IMR-90 (cell line): ENCODE results near the gene EFHC2. TPM values are rescaled to one million over a fixed set of nuclear protein-coding genes. Genes with fewer than 3 reads are reported as not detected.

ENCODE experiments used
- ATAC-seq: fragments of 200-7000 bp; cut with Tn5 transposase; 2 replicates; pipeline ENCODE4 v1.9.1; 2020; ENCODE audit warnings: low read depth, mild to moderate bottlenecking, moderate library complexity
- BruUV-seq: library from RNA; stranded (reverse); fragments of 400-500 nt; replicated peaks from 2 replicates; lab custom pipeline; 2021; lab: Mats Ljungman, UMichigan
- CTCF ChIA-PET: fragments of 300-600 bp; formaldehyde crosslinking; extraction: SDS; loops from one replicate; lab custom pipeline; 2021; ENCODE audit warnings: antibody characterized with exemption; lab: Yijun Ruan, JAX
- POLR2A ChIA-PET: fragments of 300-600 bp; sonication (Branson Sonifier 250); formaldehyde crosslinking; loops from one replicate; lab custom pipeline; 2022; ENCODE audit warnings: antibody characterized with exemption; ENCODE audit not compliant: unreplicated experiment; lab: Charles Lee
- DNase-seq: peaks from one replicate; pipeline ENCODE4 v3.0.0; 2013
- H2AFZ ChIP-seq: replicated peaks from 2 replicates; pipeline ENCODE3; 2013; ENCODE audit warnings: low read length, mild to moderate bottlenecking; ENCODE audit not compliant: poor library complexity
- H2AK5ac ChIP-seq: 2 replicates; pipeline ENCODE4 v1.6.1; 2013; ENCODE audit warnings: low read depth, low read length, inconsistent platforms
- H2AK9ac ChIP-seq: replicated peaks from 2 replicates; pipeline ENCODE3; 2013; ENCODE audit warnings: mild to moderate bottlenecking, low read depth, low read length, moderate library complexity; ENCODE audit not compliant: poor library complexity
- H2BK120ac ChIP-seq: 2 replicates; pipeline ENCODE4 v1.6.1; 2013; ENCODE audit warnings: low read depth, low read length, inconsistent platforms
- H2BK15ac ChIP-seq: 3 replicates; pipeline ENCODE4 v1.6.1; 2013; ENCODE audit warnings: low read depth, low read length, inconsistent platforms
- H2BK20ac ChIP-seq: 2 replicates; pipeline ENCODE4 v1.6.1; 2013; ENCODE audit warnings: low read depth, mild to moderate bottlenecking, inconsistent platforms, low read length, moderate library complexity
- H2BK5ac ChIP-seq: 2 replicates; pipeline ENCODE4 v1.6.1; 2013; ENCODE audit warnings: mild to moderate bottlenecking, low read depth, low read length, inconsistent platforms; ENCODE audit not compliant: poor library complexity, severe bottlenecking
- H3K14ac ChIP-seq: replicated peaks from 2 replicates; pipeline ENCODE4 v1.6.1; 2013; ENCODE audit warnings: low read depth, low read length, inconsistent platforms
- H3K18ac ChIP-seq: 2 replicates; pipeline ENCODE4 v1.6.1; 2013; ENCODE audit warnings: low read depth, low read length, control low read depth
- H3K23ac ChIP-seq: 2 replicates; pipeline ENCODE4 v1.6.1; 2013; ENCODE audit warnings: low read depth, low read length, inconsistent platforms
- H3K27ac ChIP-seq: 2 replicates; pipeline ENCODE4 v1.5.1; 2013; ENCODE audit warnings: mild to moderate bottlenecking, control low read depth, low read length; ENCODE audit not compliant: insufficient read depth
- H3K27me3 ChIP-seq: 2 replicates; pipeline ENCODE4 v1.6.1; 2013; ENCODE audit warnings: low read length; ENCODE audit not compliant: control insufficient read depth, insufficient read depth
- H3K36me3 ChIP-seq: 2 replicates; pipeline ENCODE4 v1.6.1; 2013; ENCODE audit warnings: low read length, mixed read lengths; ENCODE audit not compliant: control insufficient read depth, insufficient read depth
- H3K4ac ChIP-seq: 2 replicates; pipeline ENCODE4 v1.6.1; 2013; ENCODE audit warnings: low read depth, low read length, inconsistent platforms
- H3K4me1 ChIP-seq: 2 replicates; pipeline ENCODE4 v1.6.1; 2013; ENCODE audit warnings: low read length, mixed read lengths; ENCODE audit not compliant: control insufficient read depth, insufficient read depth
- H3K4me2 ChIP-seq: 2 replicates; pipeline ENCODE4 v1.6.1; 2013; ENCODE audit warnings: low read depth, mild to moderate bottlenecking, control low read depth, low read length, moderate library complexity
- H3K4me3 ChIP-seq: 2 replicates; pipeline ENCODE4 v1.5.1; 2013; ENCODE audit warnings: low read depth, mild to moderate bottlenecking, control low read depth, low read length, moderate library complexity; ENCODE audit not compliant: insufficient read depth
- H3K56ac ChIP-seq: 2 replicates; pipeline ENCODE4 v1.6.1; 2013; ENCODE audit warnings: low read length, inconsistent platforms; ENCODE audit not compliant: insufficient read depth; ENCODE audit errors: extremely low read depth
- H3K79me1 ChIP-seq, 2 experiments: 2 replicates each; pipeline ENCODE4 v1.6.1; 2013; ENCODE audit warnings: low read length in 2 of 2, inconsistent platforms in 1 of 2, low read depth in 1 of 2
- H3K9ac ChIP-seq: 2 replicates; pipeline ENCODE4 v1.6.1; 2013; ENCODE audit warnings: low read depth, low read length, control low read depth
- H3K9me1 ChIP-seq: 2 replicates; pipeline ENCODE4 v1.6.1; 2013; ENCODE audit warnings: low read length, inconsistent platforms; ENCODE audit not compliant: insufficient read depth
- H3K9me3 ChIP-seq: 2 replicates; pipeline ENCODE4 v1.6.1; 2013; ENCODE audit warnings: low read length; ENCODE audit not compliant: control insufficient read depth, insufficient read depth
- H4K20me1 ChIP-seq: 2 replicates; pipeline ENCODE4 v1.6.1; 2013; ENCODE audit warnings: low read length, inconsistent platforms; ENCODE audit not compliant: insufficient read depth
- H4K5ac ChIP-seq: 2 replicates; pipeline ENCODE4 v1.6.1; 2013; ENCODE audit warnings: mild to moderate bottlenecking, low read depth, low read length, control low read depth
- H4K8ac ChIP-seq, 2 experiments: 2 replicates each; pipeline ENCODE4 v1.6.1; 2013; ENCODE audit warnings: low read depth in 2 of 2, low read length in 2 of 2, control low read depth in 1 of 2, inconsistent platforms in 1 of 2
- H4K91ac ChIP-seq: 2 replicates; pipeline ENCODE4 v1.6.1; 2013; ENCODE audit warnings: low read depth, low read length, inconsistent platforms; ENCODE audit not compliant: insufficient read depth
- BHLHE40 ChIP-seq: fragments of 150-350 bp; IDR thresholded peaks from 2 replicates; pipeline ENCODE4 v1.6.1; 2016; ENCODE audit warnings: mild to moderate bottlenecking, low read depth, low read length
- CEBPB ChIP-seq: IDR thresholded peaks from 2 replicates; pipeline ENCODE4 v1.6.1; 2012; ENCODE audit warnings: low read depth, low read length, improper control_type of control experiment
- CHD1 ChIP-seq: IDR thresholded peaks from 2 replicates; pipeline ENCODE4 v1.6.1; 2012; ENCODE audit warnings: low read depth, low read length, improper control_type of control experiment
- FOS ChIP-seq: fragments of 150-350 bp; IDR thresholded peaks from 2 replicates; pipeline ENCODE4 v1.6.1; 2016; ENCODE audit warnings: low read depth, low read length
- MAFK ChIP-seq: IDR thresholded peaks from 2 replicates; pipeline ENCODE4 v1.6.1; 2012; ENCODE audit warnings: low read depth, low read length, improper control_type of control experiment
- MAZ ChIP-seq: IDR thresholded peaks from 2 replicates; pipeline ENCODE4 v1.6.1; 2012; ENCODE audit warnings: low read depth, mild to moderate bottlenecking, low read length, improper control_type of control experiment, moderate library complexity, borderline replicate concordance
- POLR2A ChIP-seq: IDR thresholded peaks from 2 replicates; pipeline ENCODE4 v1.6.1; 2012; ENCODE audit warnings: mild to moderate bottlenecking, low read depth, low read length
- RAD21 ChIP-seq: IDR thresholded peaks from 2 replicates; pipeline ENCODE4 v1.6.1; 2012; ENCODE audit warnings: low read length, improper control_type of control experiment
- RCOR1 ChIP-seq: IDR thresholded peaks from 2 replicates; pipeline ENCODE4 v1.6.1; 2012; ENCODE audit warnings: mild to moderate bottlenecking, low read length, improper control_type of control experiment; ENCODE audit not compliant: insufficient replicate concordance
- RFX5 ChIP-seq: IDR thresholded peaks from 2 replicates; pipeline ENCODE4 v1.8.0; 2012; ENCODE audit warnings: low read depth, mild to moderate bottlenecking, low read length, moderate library complexity
- WGBS, 2 experiments: methylation state at CpG; one replicate each; pipeline versions ENCODE4 v1.1.5 to v1.1.7; 2013; ENCODE audit warnings: missing lambda C conversion rate in 2 of 2; ENCODE audit not compliant: insufficient read length in 1 of 2; ENCODE audit errors: extremely low coverage in 2 of 2; 5-methylcytosine and 5-hydroxymethylcytosine counted together
- dilution Hi-C: fragments of 300-500 bp; cut with HindIII; formaldehyde crosslinking; loops from one replicate; pipeline ENCODE4 v1.14.3; 2018; ENCODE audit warnings: low sequenced_read_pairs; ENCODE audit not compliant: unreplicated experiment
- in situ Hi-C: fragments of 300-500 bp; cut with MboI; formaldehyde crosslinking; loops from 3 replicates; pipeline ENCODE4 v1.14.3; 2019; ENCODE audit warnings: low sequenced_read_pairs, inconsistent platforms, mixed read lengths
- intact Hi-C: fragments of 100-400 bp; cut with micrococcal nuclease; formaldehyde crosslinking; loops from 2 replicates; pipeline ENCODE4 v1.10.0; 2022
- polyA plus RNA-seq, 3 experiments: library from polyadenylated mRNA; depleted of rRNA; stranded (reverse); fragments of >200 nt; gene quantifications; 2 replicates each; pipeline ENCODE4 v1.2.3, GENCODE V29; 2012; ENCODE audit warnings: low replicate concordance in 1 of 3
- total RNA-seq: library from RNA; depleted of rRNA; stranded (reverse); fragments of >200 nt; gene quantifications from 2 replicates; pipeline ENCODE4 v1.2.3, GENCODE V29; 2012
- TF ChIP-seq, protein P1 (sequence below): fragments of 150-350 bp; IDR thresholded peaks from 2 replicates; pipeline ENCODE4 v1.6.1; 2017; ENCODE audit warnings: mild to moderate bottlenecking, antibody characterized with exemption, low read length, low read depth
- TF ChIP-seq, protein P2 (sequence below): fragments of 150-350 bp; IDR thresholded peaks from 2 replicates; pipeline ENCODE4 v1.6.1; 2016; ENCODE audit warnings: low read depth, mild to moderate bottlenecking, low read length, moderate library complexity, borderline replicate concordance

Gene EFHC2
- total and polyA plus RNA-seq, 2 of the 4 experiments (the other 2 are of a cell fraction): 0.18 to 0.24 TPM

DNA sequence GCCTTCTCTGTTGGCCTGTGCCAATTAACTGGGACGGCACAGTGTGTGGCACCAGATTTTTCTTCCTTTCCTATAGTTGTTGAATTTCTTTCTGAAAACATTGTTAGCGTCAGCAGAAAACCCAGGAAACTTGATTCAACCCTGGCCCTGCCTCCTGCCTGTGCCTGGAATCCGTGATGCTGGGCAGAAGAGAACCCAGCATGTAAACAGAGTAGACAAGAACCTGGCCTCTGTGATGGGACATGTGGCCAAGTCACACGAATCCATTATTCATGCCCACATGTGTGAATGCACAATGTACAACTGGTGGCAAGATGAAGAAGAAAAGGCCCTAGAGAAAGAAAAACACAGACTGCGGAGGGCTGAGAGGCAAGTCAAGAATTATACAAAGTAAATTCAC is 111.4 kb downstream of the EFHC2 start:
- Histone ChIP-seq H3K36me3 (no peaks in the 10 kb centered on the region), H3K9me1 (no peaks in the 10 kb centered on the region), H2AK5ac (no peak overlapping the region), H3K9ac (no peak overlapping the region), H3K18ac (no peak overlapping the region), H3K4me3 (no peak overlapping the region), H3K27me3 (peaks cover 5% of the 10 kb centered on the region), H4K8ac (no peak overlapping the region), H4K91ac (no peak overlapping the region), H3K27ac (no peak overlapping the region), H4K20me1 (no peaks in the 10 kb centered on the region), H3K4me2 (no peak overlapping the region), H4K5ac (no peak overlapping the region), H3K14ac (no peak overlapping the region), H2BK20ac (no peak overlapping the region), H3K56ac (no peak overlapping the region), H2AFZ (no peak overlapping the region), H3K79me1 (no peaks in the 10 kb centered on the region), H2BK5ac (no peak overlapping the region), H3K9me3 (no peaks in the 10 kb centered on the region), H3K4me1 (no peaks in the 10 kb centered on the region), H2BK120ac (no peak overlapping the region), H2AK9ac (no peak overlapping the region), H3K4ac (no peak overlapping the region), H3K23ac (no peak overlapping the region), H2BK15ac (no peak overlapping the region)
- TF ChIP-seq POLR2A (no peak), BHLHE40 (no peak), MAFK (no peak), RFX5 (no peak), RCOR1 (no peak), CHD1 (no peak), MAZ (no peak), RAD21 (no peak), CEBPB (no peak), FOS (no peak)
- TF ChIP-seq, protein P1, sequence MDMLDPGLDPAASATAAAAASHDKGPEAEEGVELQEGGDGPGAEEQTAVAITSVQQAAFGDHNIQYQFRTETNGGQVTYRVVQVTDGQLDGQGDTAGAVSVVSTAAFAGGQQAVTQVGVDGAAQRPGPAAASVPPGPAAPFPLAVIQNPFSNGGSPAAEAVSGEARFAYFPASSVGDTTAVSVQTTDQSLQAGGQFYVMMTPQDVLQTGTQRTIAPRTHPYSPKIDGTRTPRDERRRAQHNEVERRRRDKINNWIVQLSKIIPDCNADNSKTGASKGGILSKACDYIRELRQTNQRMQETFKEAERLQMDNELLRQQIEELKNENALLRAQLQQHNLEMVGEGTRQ: no peak
- TF ChIP-seq, protein P2, sequence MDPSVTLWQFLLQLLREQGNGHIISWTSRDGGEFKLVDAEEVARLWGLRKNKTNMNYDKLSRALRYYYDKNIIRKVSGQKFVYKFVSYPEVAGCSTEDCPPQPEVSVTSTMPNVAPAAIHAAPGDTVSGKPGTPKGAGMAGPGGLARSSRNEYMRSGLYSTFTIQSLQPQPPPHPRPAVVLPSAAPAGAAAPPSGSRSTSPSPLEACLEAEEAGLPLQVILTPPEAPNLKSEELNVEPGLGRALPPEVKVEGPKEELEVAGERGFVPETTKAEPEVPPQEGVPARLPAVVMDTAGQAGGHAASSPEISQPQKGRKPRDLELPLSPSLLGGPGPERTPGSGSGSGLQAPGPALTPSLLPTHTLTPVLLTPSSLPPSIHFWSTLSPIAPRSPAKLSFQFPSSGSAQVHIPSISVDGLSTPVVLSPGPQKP: no peak
- POLR2A ChIA-PET: no interaction called here
- intact Hi-C loops (no loop called here), dilution Hi-C loops (no loop called here), in situ Hi-C loops (no loop called here)
- DNase-seq (no peak), ATAC-seq (no peak)
- CTCF ChIA-PET: interaction anchor here (0.6 kb wide), 1 partner anchor 140 kb away, joined by 3 read pairs; no protein-coding TSS in a partner anchor
- WGBS, 2 experiments: no CpG with 5 or more reads among the region's 5 CpGs
- no TSS peak for BruUV-seq
